Sciatic nerve (tissue), 2 donors: ENCODE data around the gene MED12L. TPM values are rescaled to one million over a fixed set of nuclear protein-coding genes. Genes with fewer than 3 reads are reported as not detected.

Source experiments
- ATAC-seq: fragments of 200-7000 bp; cut with Tn5 transposase; one replicate; pipeline ENCODE4 v1.9.1; 2020; ENCODE audit warnings: mild to moderate bottlenecking, moderate library complexity
- DNase-seq: peaks from one replicate; pipeline ENCODE4 v3.0.0-alpha.2; 2020; ENCODE audit warnings: low spot score
- intact Hi-C: fragments of 100-400 bp; cut with DNase I; formaldehyde crosslinking; loops from one replicate; pipeline ENCODE4 v1.14.2; 2022
- total RNA-seq: library from RNA; stranded (reverse); fragmentation: NEBNext Ultra II Directional; extraction: Animal tissue kit (Norgen Biotek cat#: 25700); gene quantifications from one replicate; pipeline ENCODE4 v1.2.1, GENCODE V29; 2021
- donor health status: DM: no; HTN: no; CAD: no.
- donor health status: DM: no; HTN: no; CAD: no.

Gene MED12L
- total RNA-seq, 1 donor from 2014 or later, result 4.8 TPM

DNA sequence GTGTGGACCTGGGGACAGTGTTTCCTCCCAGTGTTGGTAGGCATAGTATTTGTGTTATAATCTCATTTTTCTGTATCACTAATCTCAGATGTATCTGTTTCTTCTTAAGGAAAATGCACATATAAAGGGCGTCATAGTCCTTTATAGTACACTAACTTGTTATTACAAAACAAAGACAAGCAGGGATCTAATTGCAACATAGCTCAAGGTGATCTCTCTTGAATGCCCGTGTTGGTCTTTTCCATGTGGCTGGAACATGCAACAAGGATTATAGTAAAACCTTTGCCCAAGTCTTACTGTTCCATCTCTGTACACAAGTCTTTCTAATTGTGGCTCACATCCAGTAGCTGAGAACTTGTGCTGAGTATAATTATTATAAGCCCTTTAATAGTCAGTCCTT, 234.7 kb downstream of the MED12L start:
- no peak for DNase-seq
- intact Hi-C loops, result no loop called here
- ATAC-seq, result no peak

DNA sequence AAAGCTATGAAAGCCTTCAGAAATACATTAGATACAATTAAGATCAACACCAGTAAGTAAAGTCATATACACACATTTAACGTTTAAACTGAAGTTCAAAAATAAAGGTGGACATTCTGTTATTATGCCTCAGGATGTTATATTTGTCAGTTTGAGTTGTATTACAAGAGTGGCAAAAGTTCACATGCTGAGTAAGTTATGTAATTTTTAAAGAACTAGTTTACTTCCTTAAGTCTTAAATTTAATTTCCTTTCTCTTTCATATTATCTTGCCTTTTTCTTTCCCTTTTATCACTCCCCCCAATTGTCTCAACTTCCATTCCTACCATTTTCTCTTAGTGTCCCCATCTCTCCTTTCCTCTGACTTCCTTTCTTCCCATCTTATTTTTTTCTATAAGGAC, 236.1 kb downstream of the MED12L start:
- ATAC-seq, result no peak
- intact Hi-C loops, result no loop called here

GRCh38 chr3:151322511-151322910, 237.0 kb downstream of the MED12L start:
- intact Hi-C loops, result no loop called here
- DNase-seq, result no peak
- ATAC-seq, result no peak

More for the DNA sequence above, 236.1 kb downstream of the MED12L start:
- no peak for DNase-seq

GRCh38 chr3:151327571-151328198, 242.2 kb downstream of the MED12L start:
- DNase-seq (no peak), ATAC-seq (peak; percentile 58)
- intact Hi-C loops, result no loop called here

GRCh38 chr3:151328298-151328995, 243.0 kb downstream of the MED12L start:
- intact Hi-C loops, result no loop called here
- DNase-seq (no peak), ATAC-seq (peak; percentile 73)

- intact Hi-C loops, result no loop called here
- no peak for ATAC-seq
- DNase-seq, result no peak
These were observed 243.9 kb downstream of the MED12L start, which contains the start of gene P2RY13 for GRCh38 chr3:151329363-151329762. Gene P2RY13 (minus strand): TSS chr3:151329549. CDS start chr3:151329528, 21 bp downstream.

DNA sequence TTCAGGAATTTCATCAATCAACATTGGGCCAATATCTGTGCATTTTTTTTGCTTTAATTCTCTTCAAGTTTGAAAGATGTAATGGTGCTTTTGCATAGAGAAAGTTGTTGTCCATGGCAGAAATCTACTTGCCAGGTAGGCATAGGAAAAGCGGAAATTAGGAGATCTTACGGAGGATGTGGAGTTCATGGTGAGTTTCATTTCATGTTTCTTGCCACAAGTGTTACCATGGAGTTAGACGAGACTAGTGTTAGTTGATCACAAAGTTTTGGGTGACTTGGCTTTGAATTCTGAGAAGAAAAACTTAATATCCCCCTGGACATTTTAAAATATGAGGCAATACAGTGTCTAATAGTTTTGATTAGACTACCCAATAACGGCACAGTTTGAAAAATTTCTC, 244.9 kb downstream of the MED12L start:
- ATAC-seq (no peak), DNase-seq (no peak)
- intact Hi-C loops, result no loop called here

DNA sequence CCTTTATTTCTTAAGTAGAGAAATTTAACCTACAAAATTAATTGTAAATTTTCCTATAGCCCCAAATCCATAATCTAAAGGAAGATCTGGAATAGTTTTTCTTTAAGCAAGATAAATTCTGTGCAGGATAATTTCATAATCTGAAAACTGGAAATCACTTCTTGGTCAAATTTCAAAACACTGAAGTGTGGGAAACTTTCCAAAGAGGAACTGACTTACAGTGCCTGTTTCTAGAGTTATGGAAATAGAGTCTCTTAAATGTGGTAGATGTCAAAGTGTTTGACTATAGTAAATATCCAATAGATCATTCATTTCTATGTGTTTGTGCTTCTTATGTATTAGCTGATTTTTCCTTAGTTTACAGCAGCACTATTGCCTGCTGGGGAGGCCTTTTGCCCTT, 245.4 kb downstream of the MED12L start:
- intact Hi-C loops, result no loop called here
- DNase-seq, result no peak
- ATAC-seq, result no peak

- no peak for DNase-seq
- no peak for ATAC-seq
- intact Hi-C loops, result no loop called here
These were observed 246.2 kb downstream of the MED12L start for GRCh38 chr3:151331696-151332095.

GRCh38 chr3:151345859-151346258, 260.4 kb downstream of the MED12L start:
- no peak for DNase-seq
- ATAC-seq, result peak; percentile 91
- intact Hi-C loops, result no loop called here

- intact Hi-C loops, result no loop called here
- ATAC-seq (peak; percentile 36), DNase-seq (no peak)
These were observed 260.8 kb downstream of the MED12L start for GRCh38 chr3:151346292-151346691.

GRCh38 chr3:151347432-151347831, 262.0 kb downstream of the MED12L start:
- ATAC-seq, result peak; percentile 66
- no peak for DNase-seq
- intact Hi-C loops, result no loop called here

DNA sequence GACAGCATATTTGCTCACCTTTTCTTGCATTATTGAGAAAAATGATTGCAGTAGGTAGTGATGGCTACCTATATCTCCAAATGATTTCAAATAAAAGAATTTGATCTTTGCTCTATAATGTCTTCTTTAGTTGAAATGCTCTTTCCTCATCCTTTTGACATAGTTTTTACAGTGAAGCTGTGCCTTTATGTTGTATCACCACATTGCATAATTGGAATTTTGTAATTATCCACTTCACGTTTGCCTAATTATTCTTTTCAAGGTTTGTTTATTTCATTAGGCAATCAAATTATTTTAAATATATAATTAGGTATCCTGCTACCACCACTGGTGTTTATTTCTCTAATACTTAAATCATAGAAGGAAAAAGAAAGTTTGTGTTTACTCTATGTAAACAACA, 265.2 kb downstream of the MED12L start:
- intact Hi-C loops, result no loop called here
- ATAC-seq, result no peak
- DNase-seq, result no peak

- intact Hi-C loops, result no loop called here
- no peak for ATAC-seq
- no peak for DNase-seq
These were observed 265.8 kb downstream of the MED12L start for GRCh38 chr3:151351219-151351618.

- ATAC-seq (no peak), DNase-seq (no peak)
- intact Hi-C loops, result no loop called here
These were observed 266.2 kb downstream of the MED12L start for GRCh38 chr3:151351648-151352047.

- intact Hi-C loops, result no loop called here
- DNase-seq (no peak), ATAC-seq (peak; percentile 75)
These were observed 271.5 kb downstream of the MED12L start for GRCh38 chr3:151356794-151357462.

GRCh38 chr3:151357463-151357850, 272.0 kb downstream of the MED12L start:
- ATAC-seq (peak; percentile 46), DNase-seq (no peak)
- intact Hi-C loops, result no loop called here

DNA sequence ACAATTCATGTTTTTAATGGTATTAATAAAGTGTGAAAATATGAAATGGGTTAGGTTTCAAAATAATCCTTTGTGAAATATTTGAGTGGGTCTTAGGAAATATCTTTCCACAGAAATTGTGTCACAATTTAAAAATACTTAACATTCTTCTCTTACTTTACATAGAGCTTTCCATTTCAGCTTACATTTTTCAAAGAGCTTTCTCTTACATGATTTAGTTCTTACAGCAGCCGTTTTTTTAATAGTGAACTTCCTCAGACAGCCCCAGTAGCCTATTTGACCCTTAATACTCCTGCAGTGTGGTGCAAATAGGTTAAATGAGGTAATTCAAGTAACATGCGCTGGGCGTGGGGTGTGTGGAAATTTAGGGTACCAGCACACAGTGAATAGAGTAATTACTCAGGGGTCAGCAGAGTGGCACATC, 277.3 kb downstream of the MED12L start:
- ATAC-seq (no peak), DNase-seq (no peak)
- intact Hi-C loops, result no loop called here

- no peak for ATAC-seq
These were observed 281.5 kb downstream of the MED12L start for GRCh38 chr3:151366993-151367392.

DNA sequence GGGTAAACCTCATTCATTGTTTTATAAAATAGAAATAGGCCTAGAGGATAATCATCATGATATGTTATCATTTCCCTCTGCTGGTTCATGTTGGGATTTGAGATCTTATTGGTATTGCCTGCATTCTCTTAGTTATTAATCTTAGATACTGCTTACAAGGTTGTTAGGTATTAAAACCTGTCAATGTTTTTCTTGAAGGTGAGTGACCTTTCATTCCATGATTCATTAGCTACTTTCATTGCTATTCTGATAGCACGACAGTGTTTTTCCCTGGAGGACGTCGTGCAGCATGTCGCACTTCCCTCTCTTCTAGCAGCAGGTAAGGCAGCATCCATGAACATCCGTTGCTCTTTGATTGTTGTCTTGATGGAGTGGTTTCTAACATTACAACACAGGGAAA, 282.0 kb downstream of the MED12L start:
- no peak for ATAC-seq
- intact Hi-C loops, result no loop called here
- DNase-seq, result no peak

More at GRCh38 chr3:151366993-151367392, 281.5 kb downstream of the MED12L start:
- intact Hi-C loops, result no loop called here
- DNase-seq, result no peak
